Measurements from ENCODE around the gene CDH16.

- TF ChIP-seq POLR2A (IDR thresholded peaks at IDR 0.05) (no peak), CTCF (IDR thresholded peaks at IDR 0.05) (no peak)
Measured at GRCh38 chr16:66931665-66932064, 13.0 kb upstream of the CDH16 start.

Measured in vagina (tissue), 2 donors.